Esophagus muscularis mucosa (tissue), 3 donors: ENCODE results near the gene RCBTB2.

Experiments used
- CTCF ChIP-seq, 3 experiments: fragments of 200-600 bp in 2 of 3; fragments of 450-650 bp in 1 of 3; sonication (generic) in 2 of 3; IDR thresholded peaks; one replicate each; pipeline ENCODE4 v1.5.1; 2017 to 2019; ENCODE audit warnings: antibody characterized with exemption in 3 of 3, mild to moderate bottlenecking in 2 of 3, moderate library complexity in 1 of 3
- POLR2A ChIP-seq: fragments of 450-650 bp; IDR thresholded peaks from one replicate; pipeline ENCODE4 v1.6.1; 2017; ENCODE audit warnings: antibody characterized with exemption, moderate library complexity, mild to moderate bottlenecking, low read depth

- TF ChIP-seq POLR2A (no peak), CTCF (IDR thresholded peaks at IDR 0.05) (no peak)
These were observed 40.5 kb upstream of the RCBTB2 start for GRCh38 chr13:48573213-48574007.
